NCI-H2196 (cell line): Measurements from ENCODE around the gene TMEM63B.
"Not testable (repeated sequence)": the region's sequence is repeated elsewhere in the genome, so short reads cannot be mapped to it uniquely, and the experiment has no call there.

Experiments used
- DNase-seq: peaks from one replicate; lab custom pipeline; 2025; ENCODE audit not compliant: unreplicated experiment; lab: John Stamatoyannopoulos, UW

TMEM63B gene

DNA sequence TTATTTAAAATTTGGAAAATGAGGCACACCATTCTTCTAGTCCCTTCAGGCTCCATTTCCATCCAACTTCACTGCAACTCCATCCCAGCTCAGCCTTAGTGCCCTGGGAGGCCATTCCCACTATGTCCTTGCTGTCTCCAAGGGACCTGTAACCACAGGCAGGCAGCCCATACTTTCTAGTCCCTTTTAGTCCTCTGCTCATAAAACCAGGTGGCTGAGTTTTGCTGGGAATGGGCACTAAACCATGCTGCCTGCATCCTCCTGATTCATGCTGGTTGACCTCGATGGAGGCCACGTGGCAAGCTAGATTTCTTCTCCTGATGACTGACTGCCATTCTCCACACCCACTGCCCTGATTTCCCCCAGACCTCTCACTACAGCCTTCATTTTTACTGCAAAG is 61.9 kb downstream of the TMEM63B start:
- DNase-seq: no peak

DNA sequence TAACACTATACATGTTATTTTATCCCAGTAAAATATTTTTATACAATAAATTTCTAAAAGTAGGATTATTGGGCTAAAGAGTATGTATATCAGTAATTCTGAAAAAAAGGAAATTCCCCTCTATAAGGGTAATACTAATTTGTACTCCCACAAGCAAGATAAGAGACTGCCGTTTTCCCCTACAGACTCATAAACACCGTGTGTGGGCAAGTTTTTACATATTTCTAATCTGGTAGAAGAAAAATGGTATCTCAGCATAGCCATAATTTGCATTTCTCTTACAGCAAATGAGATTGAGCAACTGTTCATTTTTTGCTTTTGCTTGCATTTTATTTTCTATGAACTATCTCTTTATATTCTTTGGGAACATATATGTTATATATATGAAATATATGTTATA is 63.4 kb downstream of the TMEM63B start:
- no peak for DNase-seq

DNA sequence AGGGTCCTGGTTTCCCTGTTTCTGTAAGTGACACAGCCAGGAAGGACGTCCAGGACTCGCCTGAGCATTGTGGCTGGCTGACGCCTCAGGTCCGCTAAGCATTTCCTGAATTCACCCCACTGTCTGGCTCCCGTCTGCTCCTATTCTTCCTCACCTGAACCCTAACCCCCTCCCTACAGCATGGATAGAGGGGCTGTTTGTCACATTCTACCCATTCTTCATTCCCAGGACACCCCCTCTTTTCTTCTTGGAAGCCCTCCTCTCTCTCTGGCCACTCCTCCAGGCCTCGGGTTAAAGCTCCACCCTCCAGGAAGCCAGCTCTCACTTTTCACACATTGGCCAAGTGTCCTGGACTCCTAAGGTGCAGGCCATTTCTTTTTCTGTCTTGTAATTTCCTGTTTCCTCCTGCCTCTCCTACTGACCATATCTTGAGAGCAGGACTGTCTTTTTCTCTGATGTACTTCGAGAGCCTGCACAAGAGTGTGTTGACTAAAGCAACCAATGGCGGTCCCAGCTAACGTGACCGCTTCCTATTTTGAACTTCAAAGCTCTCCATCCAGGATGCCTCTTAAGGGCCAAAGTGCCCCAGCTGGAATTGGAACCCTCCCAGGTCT is 65.2 kb downstream of the TMEM63B start:
- DNase-seq: no peak

DNA sequence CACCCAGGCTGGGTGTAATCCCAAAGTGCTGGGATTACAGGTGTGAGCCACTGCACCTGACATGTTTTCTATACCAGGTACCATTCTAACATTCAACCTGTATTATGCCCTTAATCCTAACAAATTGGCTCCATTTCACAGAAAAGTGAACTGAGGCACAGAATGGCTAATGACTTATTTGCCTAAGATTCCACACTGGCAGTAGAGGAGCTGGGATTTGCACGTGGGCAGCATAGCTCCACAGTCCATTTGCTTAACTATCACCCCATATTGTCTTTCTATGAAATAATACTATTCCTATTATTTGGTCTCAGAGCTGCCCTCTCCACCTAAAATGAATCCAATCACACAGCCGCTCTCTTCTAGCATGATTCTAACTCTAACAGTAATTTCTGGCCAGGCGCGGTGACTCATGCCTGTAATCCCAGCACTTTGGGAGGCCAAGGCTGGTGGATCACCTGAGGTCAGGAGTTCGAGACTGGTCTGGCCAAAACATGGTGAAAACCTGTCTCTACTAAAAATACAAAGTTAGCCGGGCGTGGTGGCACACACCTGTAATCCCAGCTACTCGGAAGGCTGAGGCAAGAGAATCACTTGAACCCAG is 66.1 kb downstream of the TMEM63B start:
- DNase-seq: no peak

DNA sequence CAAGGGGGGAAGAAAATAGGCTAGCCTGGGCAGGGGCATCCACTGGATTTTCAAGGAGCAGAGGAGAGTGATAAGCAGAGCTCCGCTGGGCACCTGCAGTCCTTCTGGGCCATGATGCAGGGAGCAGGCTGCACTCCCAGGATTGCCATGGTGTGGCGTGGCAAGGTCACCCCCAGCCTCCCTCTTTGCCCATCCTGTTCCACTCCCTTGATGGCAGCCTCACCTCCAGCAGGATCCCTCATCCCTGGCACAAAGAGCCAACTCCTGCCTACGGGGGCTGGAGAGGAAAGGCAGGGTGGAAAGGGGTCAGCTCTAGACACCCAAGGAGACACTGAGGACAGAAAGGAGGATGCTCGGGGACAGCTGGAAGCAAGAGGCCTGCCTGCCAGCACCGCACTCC is 67.0 kb downstream of the TMEM63B start:
- no peak for DNase-seq

DNA sequence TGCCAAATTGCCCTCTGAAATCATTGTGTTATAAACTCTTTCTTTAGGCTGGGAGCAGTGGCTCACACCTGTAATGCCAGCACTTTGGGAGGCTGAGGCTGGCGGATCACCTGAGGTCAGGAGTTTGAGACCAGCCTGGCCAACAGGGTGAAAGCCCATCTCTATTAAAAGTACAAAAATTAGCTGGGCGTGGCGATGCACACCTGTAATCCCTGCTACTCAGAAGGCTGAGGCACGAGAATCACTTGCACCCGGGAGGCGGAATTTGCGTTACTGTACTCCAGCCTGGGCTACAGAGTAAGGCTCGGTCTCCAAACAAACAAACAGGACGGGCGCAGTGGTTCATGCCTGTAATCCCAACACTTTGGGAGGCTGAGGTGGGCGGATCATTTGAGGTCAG is 69.0 kb downstream of the TMEM63B start:
- DNase-seq: not testable (repeated sequence)

DNA sequence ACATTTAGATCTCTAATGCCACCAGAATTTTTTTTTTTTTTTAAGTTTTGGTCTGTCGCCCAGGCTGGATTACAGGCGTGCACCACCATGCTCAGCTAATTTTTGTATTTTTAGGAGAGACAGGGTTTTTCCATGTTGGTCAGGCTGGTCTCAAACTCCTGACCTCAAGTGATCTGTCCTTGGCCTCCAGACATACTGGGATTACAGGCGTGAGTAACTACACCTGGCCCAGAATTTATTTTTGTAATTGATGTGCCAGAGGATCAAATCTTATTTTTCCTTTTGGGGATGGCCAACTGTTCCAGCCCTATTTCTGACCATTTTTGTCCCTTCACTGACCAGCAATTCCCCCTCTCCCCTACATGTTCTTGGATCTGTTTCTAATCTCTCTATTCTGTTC is 71.3 kb downstream of the TMEM63B start:
- no peak for DNase-seq

DNA sequence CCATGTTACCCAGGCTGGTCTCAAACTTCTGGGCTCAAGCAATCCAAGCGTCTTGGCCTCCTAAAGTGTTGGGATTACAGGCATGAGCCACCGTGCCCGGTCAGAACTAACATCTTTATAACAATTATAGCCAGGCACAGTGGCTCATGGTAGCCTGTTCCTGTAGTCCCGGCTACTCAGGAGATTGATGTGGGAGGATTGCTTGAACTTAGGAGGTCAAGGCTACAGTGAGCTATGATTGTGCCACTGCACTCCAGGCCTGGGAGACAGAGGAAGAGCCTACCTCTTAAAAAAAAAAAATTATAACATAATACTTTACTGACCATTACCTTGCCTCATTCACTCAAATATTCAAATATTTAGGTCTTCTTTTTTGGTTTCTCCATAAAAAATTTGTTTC is 72.5 kb downstream of the TMEM63B start:
- no peak for DNase-seq

DNA sequence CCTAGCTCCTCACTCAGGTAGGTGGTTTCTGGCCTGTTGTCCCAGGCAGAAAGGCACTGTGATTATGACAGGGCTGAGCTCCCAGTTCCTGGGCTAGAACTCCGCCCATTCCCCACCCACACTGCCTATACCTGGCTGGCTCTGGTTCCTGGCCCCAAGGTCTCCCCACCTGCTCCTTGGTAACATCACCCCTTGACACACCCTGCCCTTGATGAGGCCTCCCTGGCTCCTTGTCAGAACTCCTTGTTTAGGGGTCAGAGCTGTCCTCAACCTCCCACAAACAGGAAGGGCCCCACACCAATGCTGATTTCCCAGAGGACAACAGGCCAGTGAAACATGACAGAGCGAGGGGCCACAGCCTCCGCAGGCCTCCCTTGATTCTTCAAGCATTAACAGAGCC is 73.8 kb downstream of the TMEM63B start:
- DNase-seq: no peak

DNA sequence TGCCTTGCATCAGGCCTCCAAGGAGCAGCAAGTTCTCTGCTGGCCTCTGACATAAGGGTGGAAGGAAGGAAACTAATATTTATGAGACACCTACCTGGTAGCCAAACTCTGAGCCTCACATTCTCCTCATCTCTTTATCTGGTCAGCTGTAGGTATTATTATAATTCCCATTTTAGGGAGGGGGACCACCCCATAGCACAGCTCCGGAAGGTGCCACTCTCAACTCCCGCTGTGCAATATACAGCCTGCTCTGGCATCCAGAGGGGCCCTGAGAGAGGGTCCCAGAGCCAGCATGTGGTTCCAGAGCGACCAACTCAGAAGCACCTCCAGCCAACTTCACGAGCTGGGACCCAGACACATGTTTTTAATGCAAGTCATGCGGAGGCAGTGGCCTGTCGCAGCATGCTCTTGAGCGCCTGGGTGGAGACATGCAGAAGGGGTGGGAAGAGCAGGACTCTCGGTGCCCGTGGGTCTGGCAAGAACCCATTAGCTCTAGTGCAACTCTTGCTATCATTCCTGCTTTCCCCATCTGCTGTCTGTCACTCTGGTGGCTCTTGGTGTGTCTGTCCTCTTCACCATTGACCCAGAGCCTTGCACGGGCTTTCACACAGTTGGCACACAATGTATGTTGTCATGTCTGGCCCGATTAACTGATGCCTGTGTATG is 74.4 kb downstream of the TMEM63B start:
- no peak for DNase-seq

DNA sequence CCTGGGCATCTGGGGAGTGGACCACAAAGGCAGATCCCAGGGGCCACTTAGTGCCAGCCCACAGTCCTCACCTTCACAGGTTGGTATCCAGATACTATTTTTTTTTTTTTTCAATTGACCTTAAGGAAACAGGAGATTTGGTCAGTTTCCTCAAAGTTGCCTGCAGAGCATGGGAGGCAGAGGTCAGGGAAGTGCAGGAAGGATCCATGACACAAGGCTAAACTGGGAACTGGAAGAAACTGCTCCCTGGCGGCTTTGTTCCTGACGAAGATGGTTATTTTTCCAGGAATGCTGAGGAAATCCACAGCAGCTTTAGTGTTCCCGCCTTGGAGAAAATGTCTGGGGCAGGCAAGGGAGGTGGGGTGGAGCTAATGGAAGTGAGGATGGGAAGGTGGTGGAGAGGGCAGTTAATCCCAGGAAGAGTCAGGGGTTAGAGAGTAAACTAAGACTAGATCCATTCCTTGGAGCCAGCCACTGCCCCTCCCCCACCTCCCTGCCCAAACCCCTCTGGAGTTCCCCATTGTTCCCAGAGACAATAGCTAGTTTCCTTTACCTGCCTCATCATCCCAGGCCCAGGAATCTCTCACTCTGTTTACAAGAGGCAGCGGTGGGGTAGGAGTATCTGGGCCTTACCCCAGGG is 75.1 kb downstream of the TMEM63B start:
- DNase-seq: no peak

DNA sequence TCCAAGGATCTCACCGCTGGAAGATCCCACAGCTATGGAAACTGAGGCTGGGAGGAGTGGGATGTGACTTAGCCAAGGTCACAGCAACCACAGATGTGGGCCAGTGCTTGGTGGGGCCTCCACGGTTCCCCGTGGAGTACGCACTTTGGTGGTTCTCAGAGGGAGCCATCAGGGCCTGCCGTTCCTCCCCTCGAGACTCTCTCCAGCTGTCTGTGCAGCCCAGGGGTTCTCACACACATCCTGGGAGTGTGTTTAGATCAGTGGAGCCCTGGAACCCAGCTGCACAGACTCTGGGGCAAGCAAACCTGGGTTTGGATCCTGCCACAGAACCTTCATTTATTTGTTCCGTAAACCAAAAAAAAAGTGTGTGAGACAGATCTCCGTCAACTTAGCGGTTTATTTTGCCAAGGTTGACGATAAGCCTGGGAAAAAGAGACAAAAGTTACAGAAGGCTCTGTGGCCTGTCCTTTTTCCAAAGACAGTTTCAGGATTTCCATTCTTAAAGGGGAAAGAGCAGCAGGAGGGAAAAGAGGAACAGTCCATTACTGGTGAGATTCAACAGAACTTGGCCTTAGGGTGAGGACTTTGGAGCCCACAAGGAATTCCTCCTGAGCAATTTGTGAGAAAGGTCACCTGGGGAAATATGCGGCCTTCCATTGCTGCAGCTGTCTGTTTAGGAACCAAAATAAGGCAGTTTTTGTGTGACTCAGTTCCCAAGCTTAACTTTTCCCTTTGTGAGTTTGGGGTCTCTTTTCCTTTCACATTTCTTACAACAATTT is 75.8 kb downstream of the TMEM63B start:
- no peak for DNase-seq

DNA sequence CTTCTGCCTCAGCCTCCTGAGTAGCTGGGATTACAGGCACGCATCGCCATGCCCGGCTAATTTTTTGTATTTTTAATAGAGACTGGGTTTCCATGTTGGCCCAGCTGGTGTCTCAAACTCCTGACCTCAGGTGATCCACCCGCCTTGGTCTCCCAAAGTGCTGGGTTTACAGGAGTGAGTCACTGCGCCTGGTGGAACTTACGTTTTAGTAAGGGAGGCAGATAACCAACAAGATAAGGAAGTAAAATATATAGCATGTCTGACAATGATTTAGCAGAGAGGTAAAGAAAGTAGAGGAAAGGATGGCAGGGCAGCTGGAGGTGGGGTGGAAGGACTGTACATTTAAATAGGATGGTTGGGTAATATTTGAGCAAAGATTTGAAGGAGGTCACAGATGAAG is 76.6 kb downstream of the TMEM63B start:
- DNase-seq: no peak
